ENCODE results near the gene OR5AK2.
"Not testable (repeated sequence)": the region's sequence is repeated elsewhere in the genome, so short reads cannot be mapped to it uniquely, and the experiment has no call there.

The OR5AK2 gene, protein sequence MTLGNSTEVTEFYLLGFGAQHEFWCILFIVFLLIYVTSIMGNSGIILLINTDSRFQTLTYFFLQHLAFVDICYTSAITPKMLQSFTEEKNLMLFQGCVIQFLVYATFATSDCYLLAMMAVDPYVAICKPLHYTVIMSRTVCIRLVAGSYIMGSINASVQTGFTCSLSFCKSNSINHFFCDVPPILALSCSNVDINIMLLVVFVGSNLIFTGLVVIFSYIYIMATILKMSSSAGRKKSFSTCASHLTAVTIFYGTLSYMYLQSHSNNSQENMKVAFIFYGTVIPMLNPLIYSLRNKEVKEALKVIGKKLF

DNA sequence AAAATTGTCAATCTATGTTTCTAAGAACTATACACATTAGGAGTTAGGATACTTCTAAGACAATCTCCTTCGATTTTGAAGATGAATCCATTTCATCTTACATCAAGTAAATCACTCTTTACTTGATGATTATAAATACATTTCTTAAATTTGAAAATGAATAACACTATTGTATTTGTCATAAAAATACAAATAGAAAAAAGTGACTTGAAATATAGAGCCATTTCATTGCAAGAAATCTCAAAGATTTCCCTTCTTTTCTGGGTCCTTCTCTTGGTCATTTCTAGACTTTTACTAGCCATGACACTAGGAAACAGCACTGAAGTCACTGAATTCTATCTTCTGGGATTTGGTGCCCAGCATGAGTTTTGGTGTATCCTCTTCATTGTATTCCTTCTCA, at the start of gene OR5AK2:
Gene OR5AK2 (plus strand): TSS at position 301 of the 400 bp plus-strand sequence. CDS start 0 bp downstream, at position 301.
- H3K27me3 ChIP-seq (replicated peaks; ENCODE audit: control insufficient read depth, insufficient read depth, low read length): no peaks in the 10 kb centered on the region
- DNase-seq (ENCODE audit: extremely low read depth, insufficient read length): no peak
- no peak within 1 kb of the TSS for H3K4me3 ChIP-seq (replicated peaks; ENCODE audit: low read depth, low read length)
- no peaks in the 10 kb centered on the region for H3K36me3 ChIP-seq (ENCODE audit: control insufficient read depth, insufficient read depth, low read length)
- TF ChIP-seq, protein P1, sequence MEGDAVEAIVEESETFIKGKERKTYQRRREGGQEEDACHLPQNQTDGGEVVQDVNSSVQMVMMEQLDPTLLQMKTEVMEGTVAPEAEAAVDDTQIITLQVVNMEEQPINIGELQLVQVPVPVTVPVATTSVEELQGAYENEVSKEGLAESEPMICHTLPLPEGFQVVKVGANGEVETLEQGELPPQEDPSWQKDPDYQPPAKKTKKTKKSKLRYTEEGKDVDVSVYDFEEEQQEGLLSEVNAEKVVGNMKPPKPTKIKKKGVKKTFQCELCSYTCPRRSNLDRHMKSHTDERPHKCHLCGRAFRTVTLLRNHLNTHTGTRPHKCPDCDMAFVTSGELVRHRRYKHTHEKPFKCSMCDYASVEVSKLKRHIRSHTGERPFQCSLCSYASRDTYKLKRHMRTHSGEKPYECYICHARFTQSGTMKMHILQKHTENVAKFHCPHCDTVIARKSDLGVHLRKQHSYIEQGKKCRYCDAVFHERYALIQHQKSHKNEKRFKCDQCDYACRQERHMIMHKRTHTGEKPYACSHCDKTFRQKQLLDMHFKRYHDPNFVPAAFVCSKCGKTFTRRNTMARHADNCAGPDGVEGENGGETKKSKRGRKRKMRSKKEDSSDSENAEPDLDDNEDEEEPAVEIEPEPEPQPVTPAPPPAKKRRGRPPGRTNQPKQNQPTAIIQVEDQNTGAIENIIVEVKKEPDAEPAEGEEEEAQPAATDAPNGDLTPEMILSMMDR (IDR thresholded peaks at IDR 0.05; ENCODE audit: insufficient read depth, low read length, poor library complexity, severe bottlenecking): no peak

DNA sequence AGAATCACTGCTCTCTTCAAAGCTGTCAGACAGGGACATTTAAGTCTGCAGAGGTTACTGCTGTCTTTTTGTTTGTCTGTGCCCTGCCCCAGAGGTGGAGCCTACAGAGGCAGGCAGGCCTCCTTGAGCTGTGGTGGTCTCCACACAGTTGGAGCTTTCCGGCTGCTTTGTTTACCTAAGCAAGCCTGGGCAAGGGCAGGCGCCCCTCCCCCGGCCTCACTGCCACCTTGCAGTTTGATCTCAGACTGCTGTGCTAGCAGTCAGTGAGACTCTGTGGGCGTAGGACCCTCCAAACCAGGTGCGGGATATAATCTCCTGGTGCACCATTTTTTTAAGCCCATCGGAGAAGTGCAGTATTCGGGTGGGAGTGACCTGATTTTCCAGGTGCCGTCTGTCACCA, 43.2 kb upstream of the OR5AK2 start:
- not testable (repeated sequence) for H3K27me3 ChIP-seq (replicated peaks; ENCODE audit: control insufficient read depth, insufficient read depth, low read length); H3K4me3 ChIP-seq (replicated peaks; ENCODE audit: low read depth, low read length); H3K36me3 ChIP-seq (ENCODE audit: control insufficient read depth, insufficient read depth, low read length); DNase-seq (ENCODE audit: extremely low read depth, insufficient read length)

DNA sequence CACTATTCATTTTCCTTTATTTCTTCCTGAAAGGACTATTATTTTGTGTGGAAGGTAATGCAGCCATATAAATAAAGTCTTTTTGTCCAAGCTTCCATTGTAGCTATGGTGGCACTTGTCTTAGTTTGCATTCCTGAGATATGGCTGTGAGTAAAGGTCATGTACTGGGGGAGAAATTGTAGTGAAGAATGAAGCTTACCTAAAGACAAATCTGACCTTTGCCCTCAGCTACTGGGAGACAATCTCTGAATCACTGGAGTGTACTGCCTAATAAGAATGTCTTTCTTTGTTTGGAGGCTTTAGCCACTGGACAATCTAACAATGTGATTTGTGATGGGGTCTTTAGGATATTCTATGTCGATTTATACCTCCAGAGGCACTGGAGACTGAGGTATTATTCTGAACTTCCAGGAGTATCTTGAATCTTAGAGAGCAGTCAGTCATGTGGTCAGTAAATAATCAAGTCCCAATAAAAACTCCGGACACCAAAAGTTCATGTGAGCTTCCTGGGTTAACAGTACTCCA, 39.7 kb upstream of the OR5AK2 start:
- Histone ChIP-seq H3K36me3 (ENCODE audit: control insufficient read depth, insufficient read depth, low read length) (no peaks in the 10 kb centered on the region), H3K4me3 (replicated peaks; ENCODE audit: low read depth, low read length) (no peak overlapping the region), H3K27me3 (replicated peaks; ENCODE audit: control insufficient read depth, insufficient read depth, low read length) (no peaks in the 10 kb centered on the region)
- no peak for DNase-seq (ENCODE audit: extremely low read depth, insufficient read length)
- TF ChIP-seq, protein P1 (IDR thresholded peaks at IDR 0.05; ENCODE audit: insufficient read depth, low read length, poor library complexity, severe bottlenecking): no peak

DNA sequence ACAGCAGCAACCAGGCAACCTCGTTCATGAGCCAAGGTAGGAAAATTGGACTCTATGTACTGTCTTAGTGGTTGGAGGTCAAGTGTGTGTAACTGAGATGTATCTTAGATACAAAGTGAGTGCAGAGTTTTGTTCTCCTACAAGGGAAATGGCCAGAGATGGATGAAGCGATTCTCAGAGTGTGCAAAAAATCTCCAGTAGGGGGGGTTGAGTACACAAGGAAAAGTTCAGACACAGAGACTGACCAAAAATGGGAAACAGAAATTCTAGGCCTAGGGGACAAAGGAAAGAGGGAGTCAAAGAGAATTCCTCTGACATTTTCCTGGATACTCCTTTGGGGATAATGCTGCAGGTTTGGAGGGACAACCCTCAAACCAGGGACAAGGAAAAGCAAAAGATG, 38.2 kb upstream of the OR5AK2 start:
- H3K4me3 ChIP-seq (replicated peaks; ENCODE audit: low read depth, low read length): no peak overlapping the region
- TF ChIP-seq, protein P1 (IDR thresholded peaks at IDR 0.05; ENCODE audit: insufficient read depth, low read length, poor library complexity, severe bottlenecking): no peak
- DNase-seq (ENCODE audit: extremely low read depth, insufficient read length): no peak

DNA sequence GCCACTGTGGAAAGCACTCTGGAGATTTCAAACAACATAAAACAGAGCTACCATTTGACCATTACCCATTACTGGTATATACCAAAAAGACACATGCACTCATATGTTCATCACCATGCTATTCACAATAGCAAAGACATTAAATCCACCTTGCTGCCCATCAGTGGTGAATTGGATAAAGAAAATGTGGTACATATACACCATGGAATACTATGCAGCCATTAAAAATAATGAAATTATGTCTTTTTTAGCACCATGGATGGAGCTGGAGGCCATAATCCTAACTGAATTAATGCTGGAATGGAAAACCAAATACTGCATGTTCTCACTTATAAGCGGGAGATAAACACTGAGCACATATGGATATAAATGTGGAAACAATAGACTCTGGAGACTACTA, 34.8 kb upstream of the OR5AK2 start:
- H3K36me3 ChIP-seq (ENCODE audit: control insufficient read depth, insufficient read depth, low read length); DNase-seq (ENCODE audit: extremely low read depth, insufficient read length): not testable (repeated sequence)

More for the DNA sequence above, 38.2 kb upstream of the OR5AK2 start:
- Histone ChIP-seq H3K27me3 (replicated peaks; ENCODE audit: control insufficient read depth, insufficient read depth, low read length) (no peaks in the 10 kb centered on the region), H3K36me3 (ENCODE audit: control insufficient read depth, insufficient read depth, low read length) (no peaks in the 10 kb centered on the region)

DNA sequence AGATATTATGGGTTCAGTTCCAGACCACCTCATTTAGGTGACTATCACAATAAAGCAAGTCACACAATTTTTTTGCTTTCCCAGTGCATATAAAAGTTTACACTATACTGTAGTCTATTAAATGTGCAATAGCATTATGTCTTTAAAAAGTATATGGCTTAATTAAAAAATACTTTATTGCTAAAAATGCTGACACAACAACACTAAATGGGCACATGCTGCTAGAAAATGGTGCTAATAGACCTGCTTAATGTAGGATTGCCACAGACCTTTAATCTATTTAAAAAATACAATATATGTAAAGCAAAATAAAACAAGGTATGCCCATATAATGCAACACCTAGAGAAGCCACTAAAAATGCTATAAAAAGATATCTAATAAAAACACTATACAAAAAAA, 27.1 kb upstream of the OR5AK2 start:
- no peaks in the 10 kb centered on the region for H3K36me3 ChIP-seq (ENCODE audit: control insufficient read depth, insufficient read depth, low read length)
- no peaks in the 10 kb centered on the region for H3K27me3 ChIP-seq (replicated peaks; ENCODE audit: control insufficient read depth, insufficient read depth, low read length)
- DNase-seq (ENCODE audit: extremely low read depth, insufficient read length): no peak
- TF ChIP-seq, protein P1 (IDR thresholded peaks at IDR 0.05; ENCODE audit: insufficient read depth, low read length, poor library complexity, severe bottlenecking): no peak
- H3K4me3 ChIP-seq (replicated peaks; ENCODE audit: low read depth, low read length): no peak overlapping the region

More for the DNA sequence above, 34.8 kb upstream of the OR5AK2 start:
- not testable (repeated sequence) for H3K27me3 ChIP-seq (replicated peaks; ENCODE audit: control insufficient read depth, insufficient read depth, low read length); H3K4me3 ChIP-seq (replicated peaks; ENCODE audit: low read depth, low read length)

Data from GM06990 (cell line).